ENCODE measurements around the gene DIS3L2.
"Not testable (repeated sequence)": the region's sequence is repeated elsewhere in the genome, so short reads cannot be mapped to it uniquely, and the experiment has no call there.

The DIS3L2 gene

DNA sequence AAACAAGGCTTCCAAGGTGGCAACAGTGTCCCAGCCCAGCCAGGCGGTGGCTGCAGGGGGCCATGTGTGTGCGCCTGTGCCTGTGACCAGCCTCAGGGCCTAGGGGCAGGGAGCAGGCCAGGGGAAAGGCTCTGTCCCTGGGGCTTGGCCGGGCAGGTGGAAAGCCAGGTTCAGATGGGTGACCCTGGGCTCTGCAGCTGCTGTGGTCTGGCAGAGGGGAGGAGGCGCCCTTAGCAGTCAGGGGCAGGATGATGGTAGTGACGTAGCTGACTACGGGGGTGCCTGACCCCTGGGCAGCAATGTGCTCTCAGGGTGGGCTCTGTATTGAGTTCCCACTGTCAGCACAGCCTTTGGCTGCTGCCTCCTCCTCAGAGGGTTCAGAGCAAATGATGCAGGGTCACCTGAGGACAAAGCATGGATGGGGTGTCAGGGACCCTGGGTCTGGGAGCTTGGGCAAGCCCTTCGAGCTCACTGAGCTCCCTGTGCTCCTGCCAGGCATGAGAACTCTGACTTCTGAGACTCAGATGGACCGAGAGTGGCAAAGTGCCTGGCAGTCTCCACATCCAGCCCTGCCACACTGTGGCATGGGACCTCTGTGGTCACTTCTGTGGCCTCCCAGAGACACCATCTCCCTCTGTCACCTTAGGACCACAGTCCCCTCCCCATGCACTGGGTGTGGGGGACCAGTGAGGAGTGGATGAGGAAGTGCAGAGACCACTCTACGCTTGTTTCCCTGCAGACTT, 360.5 kb downstream of the DIS3L2 start:
- DNase-seq (ENCODE audit: low read depth), result no peak

DNA sequence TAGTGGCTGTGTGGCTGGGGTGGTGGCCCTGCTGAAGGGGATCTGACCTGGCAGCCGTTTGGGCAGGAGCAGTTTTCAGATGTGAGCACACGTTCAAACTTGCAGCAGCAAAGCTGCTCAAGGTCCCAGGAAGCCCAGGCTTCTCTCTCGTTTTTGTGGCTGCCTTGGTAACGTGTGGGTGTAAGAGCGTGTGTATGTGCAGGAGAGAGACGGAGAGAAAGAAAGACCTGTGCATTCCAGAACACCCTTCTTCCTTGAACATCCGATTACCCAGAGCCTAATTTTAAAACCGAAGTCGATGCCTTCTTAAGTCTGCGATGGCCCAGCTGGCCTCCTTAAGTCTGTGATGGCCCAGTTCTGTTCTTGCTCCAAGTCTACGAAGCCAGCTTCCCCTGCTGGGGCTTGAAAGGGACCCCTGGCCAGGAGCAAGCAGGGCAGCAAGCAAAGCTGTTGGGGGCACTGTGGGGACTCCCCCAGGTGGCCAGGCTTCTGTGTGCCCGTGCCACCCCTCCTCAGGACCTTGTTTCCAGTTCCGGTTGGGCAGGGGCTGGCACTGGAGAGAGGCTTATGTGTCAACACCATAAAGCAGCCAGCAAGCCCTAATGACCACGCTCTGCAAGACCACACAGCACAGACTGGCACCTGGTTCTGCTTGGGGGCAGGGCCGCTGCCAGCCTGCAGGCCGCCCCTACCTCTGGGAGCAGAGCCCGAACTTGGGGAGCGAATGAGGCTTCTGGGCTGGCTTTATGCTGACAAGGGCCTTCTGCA, 361.2 kb downstream of the DIS3L2 start:
- no peak for DNase-seq (ENCODE audit: low read depth)

GRCh38 chr2:232323328-232323650, 361.8 kb downstream of the DIS3L2 start:
- DNase-seq (ENCODE audit: low read depth), result no peak

DNA sequence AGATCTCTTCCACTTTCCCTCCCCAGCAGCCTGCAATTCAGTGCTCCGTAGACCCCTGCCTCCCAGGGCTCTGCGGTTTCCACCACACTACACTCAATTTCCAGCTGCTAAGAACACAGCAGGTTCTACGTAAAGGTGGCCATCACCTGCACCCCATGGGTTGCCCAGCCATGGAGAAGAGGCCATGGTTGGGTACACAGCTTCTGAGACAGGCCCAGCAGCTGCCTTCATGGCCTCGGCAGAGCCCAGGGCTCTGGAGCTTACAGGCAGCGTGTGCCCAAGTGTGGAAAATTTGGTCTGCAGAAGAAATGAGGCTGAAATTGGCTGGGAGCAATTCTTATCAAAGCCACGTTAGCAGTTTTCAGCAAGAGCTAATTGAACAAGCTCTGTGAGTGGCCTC, 362.5 kb downstream of the DIS3L2 start:
- DNase-seq (ENCODE audit: low read depth), result not testable (repeated sequence)

GRCh38 chr2:232324778-232325177, 363.3 kb downstream of the DIS3L2 start:
- no peak for DNase-seq (ENCODE audit: low read depth)

GRCh38 chr2:232325324-232326273, 364.1 kb downstream of the DIS3L2 start:
- peak; percentile 46 for DNase-seq (ENCODE audit: low read depth)

DNA sequence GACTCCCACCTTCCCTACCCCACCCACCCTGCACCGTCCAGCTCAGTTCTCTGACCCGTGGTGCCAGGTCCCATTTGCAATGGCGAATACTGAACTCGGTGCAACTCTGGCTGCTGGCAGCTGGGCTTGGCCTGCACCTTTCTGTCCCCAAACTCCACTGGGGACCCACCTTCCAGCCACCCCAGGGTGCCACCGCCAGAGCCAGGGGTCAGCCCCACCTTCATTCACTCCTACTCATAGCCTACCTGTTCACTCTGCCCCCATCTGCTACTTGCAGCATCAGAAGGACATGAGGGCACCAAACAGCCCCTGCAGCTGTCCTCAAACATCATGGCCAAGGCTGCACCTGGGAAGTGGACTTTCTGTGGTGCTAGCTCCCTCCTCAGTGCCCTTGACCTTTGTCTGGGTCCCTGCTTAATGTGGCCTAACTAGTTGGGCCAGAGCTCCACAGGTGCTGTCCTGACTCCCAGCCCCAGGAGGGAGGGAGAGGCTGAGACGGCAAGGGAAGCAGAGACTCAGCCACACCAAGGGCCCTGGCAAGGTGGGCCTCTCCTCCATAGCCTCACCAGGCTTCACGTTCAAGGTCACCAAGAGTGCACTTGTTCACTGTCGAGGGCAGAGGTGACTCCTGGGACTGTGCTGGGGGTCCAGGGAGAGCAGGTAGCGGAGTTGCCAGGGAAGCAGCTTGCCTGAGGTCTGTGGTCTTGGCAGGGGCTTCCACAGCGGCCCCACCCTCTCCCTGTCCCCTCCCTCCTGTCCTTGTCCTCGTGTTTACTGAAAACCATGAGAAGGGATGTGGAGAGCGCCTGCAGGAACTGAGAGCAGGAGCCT, 365.0 kb downstream of the DIS3L2 start:
- not testable (repeated sequence) for DNase-seq (ENCODE audit: low read depth)

GRCh38 chr2:232327105-232328031, 365.9 kb downstream of the DIS3L2 start:
- peak; percentile 80 for DNase-seq (ENCODE audit: low read depth)

DNA sequence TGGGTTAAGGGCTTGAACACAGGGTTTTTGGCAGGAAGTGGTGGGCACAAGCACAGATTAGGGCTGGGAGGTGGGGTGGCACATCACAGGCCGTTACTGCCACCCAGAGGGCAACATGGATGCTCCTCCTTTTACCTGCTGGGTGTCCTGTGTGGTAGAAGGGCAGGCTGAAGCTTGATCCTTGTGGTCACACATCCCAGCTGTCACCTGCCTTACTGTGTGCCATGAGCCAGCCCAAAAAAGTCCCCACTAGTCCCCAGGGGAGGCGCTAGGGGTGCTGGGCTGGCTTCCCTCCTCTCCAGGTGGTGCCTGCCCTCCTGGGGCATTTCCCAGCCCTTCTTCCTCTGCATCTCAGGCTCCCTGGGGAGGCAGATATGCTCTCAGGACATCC, 366.5 kb downstream of the DIS3L2 start:
- no peak for DNase-seq (ENCODE audit: low read depth)

- no peak for DNase-seq (ENCODE audit: low read depth)
Observed at GRCh38 chr2:232328516-232329460, 367.3 kb downstream of the DIS3L2 start.

GRCh38 chr2:232329716-232330067, 368.2 kb downstream of the DIS3L2 start:
- no peak for DNase-seq (ENCODE audit: low read depth)

DNA sequence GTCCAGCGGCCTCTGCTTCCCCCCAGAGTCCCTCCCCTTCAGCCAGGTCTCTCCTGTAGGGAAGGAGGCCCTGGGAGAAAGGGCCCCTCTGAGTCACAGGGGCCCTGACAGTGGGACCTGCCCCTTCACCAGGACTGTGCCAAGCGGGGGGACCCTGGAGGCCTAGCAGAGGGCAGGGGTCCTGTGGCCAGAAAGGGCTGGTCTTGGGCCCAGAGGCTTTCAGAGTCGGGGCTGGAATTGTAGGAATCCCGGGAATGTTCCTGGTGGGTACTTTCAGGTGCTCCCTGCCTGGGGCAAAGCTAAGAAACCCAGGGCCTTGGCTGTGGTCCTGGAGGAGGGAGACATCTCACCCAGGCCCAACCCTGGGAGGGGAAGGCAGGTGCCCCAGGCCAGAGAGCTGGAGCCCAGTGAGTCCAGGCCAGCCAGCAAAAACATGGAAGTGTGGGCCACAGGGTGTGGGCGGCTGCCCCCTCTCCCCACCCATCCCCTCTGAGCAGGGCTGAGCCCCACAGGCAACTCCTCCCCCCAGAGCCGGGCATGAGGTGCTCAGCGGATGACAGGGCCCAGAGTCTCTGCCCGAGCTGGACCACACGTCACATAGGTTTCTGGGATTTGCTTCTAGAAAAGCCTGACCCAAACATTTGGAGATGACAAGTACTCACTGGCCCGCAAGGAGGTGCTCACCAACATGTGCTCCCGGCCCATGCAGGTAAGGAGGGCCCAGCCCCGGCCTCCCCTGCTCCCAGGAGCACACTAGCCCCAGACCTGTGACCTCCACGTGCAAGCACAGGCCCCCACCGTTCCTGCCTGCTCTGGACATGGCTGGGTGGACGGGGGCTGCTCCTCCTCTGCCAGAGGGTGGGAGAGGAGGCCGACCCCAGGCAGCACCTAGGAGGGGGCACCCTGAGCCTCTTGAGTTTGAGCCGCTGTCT, 368.8 kb downstream of the DIS3L2 start:
- no peak for DNase-seq (ENCODE audit: low read depth)

DNA sequence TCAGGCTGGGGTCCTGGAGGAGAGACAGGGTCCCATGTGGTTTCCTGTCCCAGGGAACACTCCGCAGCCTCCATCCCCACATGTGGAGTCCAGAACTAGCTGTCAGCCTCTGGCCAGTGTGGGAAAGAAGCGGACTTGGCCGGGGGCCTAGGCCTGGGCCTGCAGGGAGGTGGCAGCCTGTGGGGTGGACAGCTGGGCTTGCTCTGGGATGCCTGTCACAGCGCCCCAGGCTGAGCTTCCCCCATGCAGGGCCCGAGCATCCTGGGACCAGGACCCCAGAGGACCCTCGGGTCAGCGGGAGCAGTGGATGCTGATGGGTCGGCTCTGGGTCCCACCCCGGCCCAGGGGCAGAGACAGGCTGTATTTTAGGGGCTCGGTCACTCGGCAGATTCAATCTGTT, 369.5 kb downstream of the DIS3L2 start:
- not testable (repeated sequence) for DNase-seq (ENCODE audit: low read depth)

DNA sequence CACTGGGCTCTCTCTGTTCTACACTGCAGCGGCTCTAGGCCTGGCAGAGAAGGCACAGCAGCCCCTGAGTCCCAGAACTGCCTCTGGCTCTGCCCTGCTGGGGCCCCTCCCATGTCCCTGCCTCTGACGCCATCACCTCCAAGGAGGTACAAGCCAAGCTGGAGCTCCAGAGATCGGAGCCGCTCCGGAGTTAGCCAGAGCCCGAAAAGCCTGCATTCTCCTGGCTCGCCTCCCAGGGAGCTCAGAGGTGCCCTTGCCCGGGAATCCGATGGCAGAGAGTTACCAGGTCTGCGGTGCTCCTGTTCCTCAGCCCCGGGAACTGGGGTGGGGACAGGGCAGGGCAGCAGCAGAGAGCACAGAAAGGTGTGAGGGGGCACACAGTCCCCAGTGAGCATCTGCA, 370.1 kb downstream of the DIS3L2 start:
- DNase-seq (ENCODE audit: low read depth), result not testable (repeated sequence)

GRCh38 chr2:232332244-232332939, 370.9 kb downstream of the DIS3L2 start:
- not testable (repeated sequence) for DNase-seq (ENCODE audit: low read depth)

DNA sequence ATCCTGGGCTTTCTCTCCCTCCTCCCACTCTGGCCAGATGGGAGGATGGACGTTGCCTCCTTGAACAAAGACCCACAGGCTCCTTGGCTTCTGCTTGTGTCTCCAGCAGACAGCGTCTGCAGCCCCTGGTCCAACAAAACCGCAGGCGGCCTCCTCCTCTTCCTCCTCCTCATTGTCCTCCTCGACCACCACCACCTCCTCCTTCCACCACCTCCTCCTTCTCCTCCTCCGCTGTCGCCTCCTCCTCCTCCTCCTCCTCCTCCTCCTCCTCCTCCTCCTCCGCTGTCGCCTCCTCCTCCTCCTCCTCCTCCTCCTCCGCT, 371.4 kb downstream of the DIS3L2 start:
- no peak for DNase-seq (ENCODE audit: low read depth)

- DNase-seq (ENCODE audit: low read depth), result no peak
Observed at GRCh38 chr2:232333361-232334135, 372.0 kb downstream of the DIS3L2 start.
